OCI-LY1 (cell line): ENCODE results near the gene ABCB9.
A peak's percentile ranks its signal among the peaks of the same experiment; 100 is the strongest.

Source experiments
- H2AFZ ChIP-seq: fragments of 200-600 bp; sonication (generic), shearing (Covaris generic); 2 replicates; pipeline ENCODE4 v1.6.0; 2014; ENCODE audit warnings: antibody characterized with exemption, mild to moderate bottlenecking, low read length
- H3F3A ChIP-seq: fragments of 200-600 bp; sonication (generic), shearing (Covaris generic); 2 replicates; pipeline ENCODE4 v1.6.0; 2014; ENCODE audit warnings: mild to moderate bottlenecking, antibody characterized with exemption, low read length, moderate library complexity; ENCODE audit not compliant: insufficient read depth
- H3K27ac ChIP-seq: fragments of 200-600 bp; sonication (generic); 2 replicates; pipeline ENCODE4 v1.5.1; 2014; ENCODE audit warnings: low read length, mixed run types, mild to moderate bottlenecking, low read depth; ENCODE audit not compliant: poor library complexity, severe bottlenecking
- H3K27me3 ChIP-seq: fragments of 200-600 bp; sonication (generic); 2 replicates; pipeline ENCODE4 v1.6.0; 2014; ENCODE audit warnings: antibody characterized with exemption, mild to moderate bottlenecking, low read length, moderate library complexity; ENCODE audit not compliant: insufficient read depth
- H3K36me3 ChIP-seq: fragments of 200-600 bp; sonication (generic); 2 replicates; pipeline ENCODE4 v1.6.1; 2014; ENCODE audit warnings: mild to moderate bottlenecking, antibody characterized with exemption, low read length, moderate library complexity, mixed read lengths; ENCODE audit not compliant: insufficient read depth
- H3K4me1 ChIP-seq: fragments of 200-600 bp; sonication (generic); 2 replicates; pipeline ENCODE4 v1.5.1; 2014; ENCODE audit warnings: mild to moderate bottlenecking, low read length, moderate library complexity; ENCODE audit not compliant: insufficient read depth, severe bottlenecking
- H3K4me2 ChIP-seq: fragments of 200-600 bp; sonication (generic), shearing (Covaris generic); 2 replicates; pipeline ENCODE4 v1.6.1; 2014; ENCODE audit warnings: low read length
- H3K4me3 ChIP-seq: fragments of 200-600 bp; sonication (generic); 2 replicates; pipeline ENCODE4 v1.5.1; 2014; ENCODE audit warnings: low read length, low read depth, mild to moderate bottlenecking, mixed read lengths; ENCODE audit not compliant: poor library complexity, severe bottlenecking
- H3K79me2 ChIP-seq: fragments of 200-600 bp; shearing (Covaris generic); 2 replicates; pipeline ENCODE4 v1.6.1; 2016; ENCODE audit warnings: mixed run types, low read length, mixed read lengths; ENCODE audit not compliant: insufficient read depth
- H3K9ac ChIP-seq: fragments of 200-600 bp; sonication (generic), shearing (Covaris generic); 2 replicates; pipeline ENCODE4 v1.6.1; 2014; ENCODE audit warnings: mild to moderate bottlenecking, low read length, mixed read lengths
- H3K9me2 ChIP-seq: fragments of 200-600 bp; sonication (generic), shearing (Covaris generic); 2 replicates; pipeline ENCODE4 v1.6.1; 2014; ENCODE audit warnings: low read depth, mild to moderate bottlenecking, low read length, mixed read lengths
- H3K9me3 ChIP-seq: fragments of 200-600 bp; shearing (Covaris generic); 2 replicates; pipeline ENCODE4 v1.6.1; 2014; ENCODE audit warnings: low read length, mixed read lengths
- H4K20me1 ChIP-seq: fragments of 200-600 bp; sonication (generic), shearing (Covaris generic); 2 replicates; pipeline ENCODE4 v1.6.0; 2016; ENCODE audit warnings: mild to moderate bottlenecking, low read length; ENCODE audit not compliant: insufficient read depth
- EZH2 ChIP-seq: fragments of 200-600 bp; sonication (generic), shearing (Covaris generic); IDR thresholded peaks from 2 replicates; pipeline ENCODE4 v1.8.0; 2017; ENCODE audit warnings: borderline replicate concordance, mixed run types, mild to moderate bottlenecking, antibody characterized with exemption, low read length, moderate library complexity, mixed read lengths
- TF ChIP-seq, protein P1 (sequence below): fragments of 200-600 bp; sonication (generic), shearing (Covaris generic); IDR thresholded peaks from 2 replicates; pipeline ENCODE4 v1.5.1; 2017; ENCODE audit warnings: mild to moderate bottlenecking, antibody characterized with exemption, low read length, moderate library complexity, mixed read lengths

The ABCB9 gene

DNA sequence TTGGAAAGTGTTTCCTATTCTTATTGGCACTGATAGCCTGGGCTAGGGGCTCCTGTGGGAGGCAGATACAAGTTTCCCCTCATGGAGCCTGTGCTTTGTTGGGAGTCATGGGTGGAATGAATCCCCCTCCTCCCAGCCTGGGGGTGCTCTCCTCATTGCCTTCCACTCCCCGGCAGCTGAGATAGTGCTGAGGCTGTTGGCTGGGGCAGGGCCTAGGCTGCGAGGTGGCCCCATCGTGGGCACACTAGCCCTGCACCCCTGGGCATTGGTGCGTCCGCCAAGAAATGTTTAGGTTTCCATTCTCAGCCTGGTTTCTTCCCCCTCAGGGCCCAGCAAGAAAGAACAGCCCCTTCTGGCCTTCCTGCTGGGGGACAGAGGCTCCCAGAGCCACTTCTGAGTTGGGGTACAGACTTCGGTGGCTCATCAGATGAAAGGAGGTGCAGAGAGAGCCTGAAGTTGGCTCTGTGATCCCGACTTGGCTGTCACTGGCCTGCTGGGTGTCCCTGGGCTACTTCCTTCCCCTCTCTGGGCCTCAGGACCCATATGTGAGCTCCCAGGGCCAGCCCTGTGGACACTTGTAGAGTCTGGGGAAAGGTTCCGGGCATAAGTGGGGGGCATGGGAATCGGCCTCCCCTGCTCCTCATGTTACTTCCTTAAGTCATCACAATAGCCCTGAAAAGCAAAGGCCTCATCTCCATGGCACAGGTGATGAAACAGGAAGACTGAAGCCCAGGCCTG is 11.6 kb upstream of the ABCB9 start:
- Histone ChIP-seq H3K9me3 (no peaks in the 10 kb centered on the region), H3K36me3 (peaks cover 42% of the 10 kb centered on the region), H3K4me2 (no peak overlapping the region), H3K4me1 (peaks cover 47% of the 10 kb centered on the region), H3K79me2 (no peaks in the 10 kb centered on the region), H3F3A (no peaks in the 10 kb centered on the region), H2AFZ (no peak overlapping the region), H4K20me1 (no peaks in the 10 kb centered on the region), H3K9ac (no peak overlapping the region), H3K4me3 (no peak overlapping the region), H3K27ac (no peak overlapping the region), H3K27me3 (no peaks in the 10 kb centered on the region), H3K9me2 (no peaks in the 10 kb centered on the region)
- TF ChIP-seq, protein P1, sequence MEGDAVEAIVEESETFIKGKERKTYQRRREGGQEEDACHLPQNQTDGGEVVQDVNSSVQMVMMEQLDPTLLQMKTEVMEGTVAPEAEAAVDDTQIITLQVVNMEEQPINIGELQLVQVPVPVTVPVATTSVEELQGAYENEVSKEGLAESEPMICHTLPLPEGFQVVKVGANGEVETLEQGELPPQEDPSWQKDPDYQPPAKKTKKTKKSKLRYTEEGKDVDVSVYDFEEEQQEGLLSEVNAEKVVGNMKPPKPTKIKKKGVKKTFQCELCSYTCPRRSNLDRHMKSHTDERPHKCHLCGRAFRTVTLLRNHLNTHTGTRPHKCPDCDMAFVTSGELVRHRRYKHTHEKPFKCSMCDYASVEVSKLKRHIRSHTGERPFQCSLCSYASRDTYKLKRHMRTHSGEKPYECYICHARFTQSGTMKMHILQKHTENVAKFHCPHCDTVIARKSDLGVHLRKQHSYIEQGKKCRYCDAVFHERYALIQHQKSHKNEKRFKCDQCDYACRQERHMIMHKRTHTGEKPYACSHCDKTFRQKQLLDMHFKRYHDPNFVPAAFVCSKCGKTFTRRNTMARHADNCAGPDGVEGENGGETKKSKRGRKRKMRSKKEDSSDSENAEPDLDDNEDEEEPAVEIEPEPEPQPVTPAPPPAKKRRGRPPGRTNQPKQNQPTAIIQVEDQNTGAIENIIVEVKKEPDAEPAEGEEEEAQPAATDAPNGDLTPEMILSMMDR, result no peak
- TF ChIP-seq EZH2, result no peak

- H3K9ac ChIP-seq, result no peak overlapping the region; the same call in 1 of the 2 replicates
- no peaks in the 10 kb centered on the region for H3K9me2 ChIP-seq
- H3K27ac ChIP-seq, result no peak overlapping the region
- no peaks in the 10 kb centered on the region for H3K79me2 ChIP-seq
- H4K20me1 ChIP-seq, result no peaks in the 10 kb centered on the region
- H3K4me1 ChIP-seq, result peaks cover 41% of the 10 kb centered on the region
- H3F3A ChIP-seq, result no peaks in the 10 kb centered on the region
- TF ChIP-seq, protein P1, result no peak
- TF ChIP-seq EZH2, result no peak
- no peak overlapping the region for H3K4me2 ChIP-seq
- H2AFZ ChIP-seq, result no peak overlapping the region
- H3K36me3 ChIP-seq, result peaks cover 35% of the 10 kb centered on the region
- H3K9me3 ChIP-seq, result no peaks in the 10 kb centered on the region
- H3K4me3 ChIP-seq, result no peak overlapping the region
- no peaks in the 10 kb centered on the region for H3K27me3 ChIP-seq
Observed at GRCh38 chr12:122977153-122977552, 10.9 kb upstream of the ABCB9 start.

DNA sequence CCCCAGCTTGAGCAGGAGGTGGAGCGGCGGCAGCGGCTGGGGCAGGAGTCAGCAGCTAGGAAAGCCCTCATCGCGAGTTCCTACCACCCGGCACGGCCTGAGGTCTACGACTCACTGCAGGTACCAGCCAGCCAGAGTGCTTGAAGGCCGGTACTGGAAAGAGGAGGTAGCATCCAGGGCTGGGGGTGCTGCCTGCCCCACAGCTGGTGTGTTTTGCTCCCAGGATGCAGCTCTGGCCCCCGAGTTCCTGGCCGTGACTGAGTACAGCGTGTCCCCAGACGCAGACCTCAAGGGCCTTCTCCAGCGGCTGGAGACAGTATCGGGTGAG is 10.3 kb upstream of the ABCB9 start:
- peak overlapping the region; percentile 95 for H3K27ac ChIP-seq
- H3K4me3 ChIP-seq, result peak overlapping the region; percentile 90
- H3K4me2 ChIP-seq, result peak overlapping the region; percentile 82
- H3K4me1 ChIP-seq, result peaks cover 35% of the 10 kb centered on the region
- H2AFZ ChIP-seq, result no peak overlapping the region
- no peaks in the 10 kb centered on the region for H3K79me2 ChIP-seq
- no peaks in the 10 kb centered on the region for H3F3A ChIP-seq
- H3K9me2 ChIP-seq, result no peaks in the 10 kb centered on the region
- no peaks in the 10 kb centered on the region for H3K9me3 ChIP-seq
- no peaks in the 10 kb centered on the region for H4K20me1 ChIP-seq
- no peaks in the 10 kb centered on the region for H3K27me3 ChIP-seq
- H3K9ac ChIP-seq, result peak overlapping the region; percentile 98; the same call in 1 of the 2 replicates
- TF ChIP-seq, protein P1, result no peak
- no peak for TF ChIP-seq EZH2
- peaks cover 30% of the 10 kb centered on the region; the same call in 1 of the 2 replicates for H3K36me3 ChIP-seq
